Measurements from ENCODE around the gene IL18R1. TPM values are rescaled to one million over a fixed set of nuclear protein-coding genes. Genes with fewer than 3 reads are reported as not detected.

The IL18R1 gene
- total and polyA plus RNA-seq, 2 experiments from 2014 or later: 19.7 to 25.5 TPM

- 77% methylated on average over 2 of the region's 2 CpGs for WGBS (ENCODE audit: low lambda C conversion rate, missing lambda C conversion rate)
- no peak for TF ChIP-seq EZH2 (IDR thresholded peaks at IDR 0.05; ENCODE audit: borderline replicate concordance)
- H2AFZ ChIP-seq: no peak overlapping the region
- H3K36me3 ChIP-seq (replicated peaks; ENCODE audit: insufficient read depth, low read depth): no peaks in the 10 kb centered on the region
- no peak overlapping the region for H3K4me2 ChIP-seq
- no peaks in the 10 kb centered on the region for H4K20me1 ChIP-seq (ENCODE audit: insufficient read depth, poor library complexity, severe bottlenecking)
- H3K9me3 ChIP-seq (ENCODE audit: low read depth): no peaks in the 10 kb centered on the region
- no peak for DNase-seq (ENCODE audit: low spot score)
- H3K27ac ChIP-seq: no peak overlapping the region
- no peaks in the 10 kb centered on the region for H3K4me1 ChIP-seq (ENCODE audit: insufficient read depth)
- peaks cover 13% of the 10 kb centered on the region for H3K27me3 ChIP-seq
- H3K79me2 ChIP-seq: no peaks in the 10 kb centered on the region
- no peak overlapping the region for H3K4me3 ChIP-seq
- no peaks in the 10 kb centered on the region for H3K9me2 ChIP-seq (replicated peaks; ENCODE audit: insufficient read depth)
Observed at GRCh38 chr2:102423368-102423767, 67.8 kb downstream of the IL18R1 start.

- TF ChIP-seq CTCF (IDR thresholded peaks at IDR 0.05; ENCODE audit: poor library complexity) (no peak), EZH2 (IDR thresholded peaks at IDR 0.05; ENCODE audit: borderline replicate concordance) (no peak), EZH2phosphoT487 (IDR thresholded peaks at IDR 0.05; ENCODE audit: low read depth, severe bottlenecking, unreplicated experiment) (no peak)
- Histone ChIP-seq H3K27ac (no peak overlapping the region), H3K4me1 (ENCODE audit: insufficient read depth) (no peaks in the 10 kb centered on the region), H3K9me3 (ENCODE audit: low read depth) (no peaks in the 10 kb centered on the region), H4K20me1 (ENCODE audit: insufficient read depth, poor library complexity, severe bottlenecking) (no peaks in the 10 kb centered on the region), H3K4me3 (no peak overlapping the region), H3K9me2 (replicated peaks; ENCODE audit: insufficient read depth) (no peaks in the 10 kb centered on the region), H3K4me2 (no peak overlapping the region), H3K36me3 (replicated peaks; ENCODE audit: insufficient read depth, low read depth) (no peaks in the 10 kb centered on the region), H3K27me3 (peaks cover 5% of the 10 kb centered on the region), H2AFZ (no peak overlapping the region), H3K79me2 (no peaks in the 10 kb centered on the region)
- no peak for DNase-seq (ENCODE audit: low spot score)
- WGBS (ENCODE audit: low lambda C conversion rate, missing lambda C conversion rate): 78% methylated on average over 3 of the region's 3 CpGs
Observed at GRCh38 chr2:102424754-102425153, 69.2 kb downstream of the IL18R1 start.

GRCh38 chr2:102425441-102426132 lies 70.0 kb downstream of the IL18R1 start:
- Histone ChIP-seq H3K4me3 (no peak overlapping the region), H3K36me3 (replicated peaks; ENCODE audit: insufficient read depth, low read depth) (no peaks in the 10 kb centered on the region), H3K27ac (no peak overlapping the region), H3K4me2 (no peak overlapping the region), H3K9me2 (replicated peaks; ENCODE audit: insufficient read depth) (no peaks in the 10 kb centered on the region), H3K79me2 (no peaks in the 10 kb centered on the region), H3K27me3 (no peaks in the 10 kb centered on the region), H3K9me3 (ENCODE audit: low read depth) (no peaks in the 10 kb centered on the region), H4K20me1 (ENCODE audit: insufficient read depth, poor library complexity, severe bottlenecking) (no peaks in the 10 kb centered on the region), H2AFZ (no peak overlapping the region), H3K4me1 (ENCODE audit: insufficient read depth) (no peaks in the 10 kb centered on the region)
- DNase-seq (ENCODE audit: low spot score): no peak
- TF ChIP-seq EZH2phosphoT487 (IDR thresholded peaks at IDR 0.05; ENCODE audit: low read depth, severe bottlenecking, unreplicated experiment): no peak
- 70% methylated on average over 5 of the region's 5 CpGs for WGBS (ENCODE audit: low lambda C conversion rate, missing lambda C conversion rate)

GRCh38 chr2:102427249-102427648 lies 71.7 kb downstream of the IL18R1 start:
- Histone ChIP-seq H3K4me2 (no peak overlapping the region), H2AFZ (no peak overlapping the region), H3K79me2 (no peaks in the 10 kb centered on the region), H4K20me1 (ENCODE audit: insufficient read depth, poor library complexity, severe bottlenecking) (no peaks in the 10 kb centered on the region), H3K27me3 (no peaks in the 10 kb centered on the region), H3K4me3 (no peak overlapping the region), H3K4me1 (ENCODE audit: insufficient read depth) (no peaks in the 10 kb centered on the region), H3K36me3 (replicated peaks; ENCODE audit: insufficient read depth, low read depth) (no peaks in the 10 kb centered on the region), H3K9me3 (ENCODE audit: low read depth) (no peaks in the 10 kb centered on the region), H3K9me2 (replicated peaks; ENCODE audit: insufficient read depth) (no peaks in the 10 kb centered on the region), H3K27ac (no peak overlapping the region)
- TF ChIP-seq EZH2 (IDR thresholded peaks at IDR 0.05; ENCODE audit: borderline replicate concordance) (no peak), CTCF (IDR thresholded peaks at IDR 0.05; ENCODE audit: poor library complexity) (no peak), EZH2phosphoT487 (IDR thresholded peaks at IDR 0.05; ENCODE audit: low read depth, severe bottlenecking, unreplicated experiment) (no peak)
- no peak for DNase-seq (ENCODE audit: low spot score)
- 97% methylated on average over 1 of the region's 1 CpG for WGBS (ENCODE audit: low lambda C conversion rate, missing lambda C conversion rate)

All from hepatocyte (in vitro differentiated cells).